HG03575 (cell line): ENCODE data around the gene APLN.

Experiments used
- ATAC-seq: cut with Tn5 transposase; IDR thresholded peaks from one replicate; pipeline ENCODE4 v1.9.1; 2021; ENCODE audit not compliant: unreplicated experiment, insufficient number of reproducible peaks, low FRiP score; ENCODE audit errors: extremely low read depth

The APLN gene

GRCh38 chrX:129613596-129613995 is 41.2 kb downstream of the APLN start:
- no peak for ATAC-seq

GRCh38 chrX:129612396-129612795 is 42.4 kb downstream of the APLN start:
- ATAC-seq, result no peak

- no peak for ATAC-seq
Observed at GRCh38 chrX:129609395-129609794, 45.4 kb downstream of the APLN start.

GRCh38 chrX:129608496-129608895 is 46.3 kb downstream of the APLN start:
- ATAC-seq, result no peak

GRCh38 chrX:129606918-129607317 is 47.8 kb downstream of the APLN start:
- no peak for ATAC-seq

GRCh38 chrX:129600981-129601424 is 53.8 kb downstream of the APLN start:
- ATAC-seq, result no peak

- ATAC-seq, result no peak
Observed at GRCh38 chrX:129599996-129600395, 54.8 kb downstream of the APLN start.

GRCh38 chrX:129599499-129599898 is 55.3 kb downstream of the APLN start:
- no peak for ATAC-seq

- no peak for ATAC-seq
Observed at GRCh38 chrX:129597905-129598304, 56.9 kb downstream of the APLN start.

GRCh38 chrX:129596077-129596476 is 58.7 kb downstream of the APLN start:
- ATAC-seq, result no peak
